Sigmoid colon (tissue), 7 donors: Measurements from ENCODE around the gene NKX6-1. TPM values are rescaled to one million over a fixed set of nuclear protein-coding genes. Genes with fewer than 3 reads are reported as not detected.
A peak's percentile ranks its signal among the peaks of the same experiment; 100 is the strongest.

ENCODE experiments used
- DNase-seq: peaks from one replicate; pipeline ENCODE4 v3.0.0-alpha.2; 2019
- H3K27ac ChIP-seq, 4 donors: fragments of 200-600 bp; sonication (generic); one replicate each; pipeline ENCODE4 v1.5.1; 2016 to 2019; ENCODE audit warnings: mild to moderate bottlenecking in 1 of 4
- H3K27me3 ChIP-seq, 3 donors: fragments of 200-600 bp; sonication (generic); one replicate each; pipeline ENCODE4 v1.5.1; 2019; ENCODE audit warnings: mild to moderate bottlenecking in 1 of 3
- H3K36me3 ChIP-seq, 4 donors: fragments of 200-600 bp; sonication (generic); one replicate each; pipeline ENCODE4 v1.5.1; 2016 to 2019
- H3K4me1 ChIP-seq, 4 donors: fragments of 200-600 bp; sonication (generic); one replicate each; pipeline ENCODE4 v1.5.1; 2017 to 2019
- H3K4me3 ChIP-seq, 4 donors: fragments of 200-600 bp; sonication (generic); one replicate each; pipeline ENCODE4 v1.5.1; 2017 to 2019; ENCODE audit warnings: mild to moderate bottlenecking in 2 of 4, moderate library complexity in 1 of 4
- H3K9me3 ChIP-seq, 4 donors: fragments of 200-600 bp in 3 of 4; sonication (generic) in 3 of 4; one replicate each; pipeline versions ENCODE4 v1.5.1 to v1.6.1; 2013 to 2019
- EP300 ChIP-seq, 4 donors: sonication (generic); formaldehyde crosslinking; IDR thresholded peaks; one replicate each; pipeline ENCODE4 v1.6.1; 2017; ENCODE audit warnings: antibody characterized with exemption in 4 of 4
- POLR2A ChIP-seq, 2 donors: fragments of 450-650 bp; IDR thresholded peaks; one replicate each; pipeline ENCODE4 v1.6.1; 2016; ENCODE audit warnings: antibody characterized with exemption in 2 of 2, mild to moderate bottlenecking in 2 of 2, moderate library complexity in 2 of 2
- POLR2AphosphoS5 ChIP-seq, 4 donors: sonication (generic); formaldehyde crosslinking; IDR thresholded peaks; one replicate each; pipeline ENCODE4 v1.6.1; 2017; ENCODE audit warnings: antibody characterized with exemption in 4 of 4
- WGBS, 2 donors: extraction: QIAGEN DNeasy Blood & Tissue Kit; methylation state at CpG; one replicate each; pipeline ENCODE4 v1.1.7; 2013; 5-methylcytosine and 5-hydroxymethylcytosine counted together
- intact Hi-C: fragments of 100-400 bp; cut with DNase I; formaldehyde crosslinking; loops from one replicate; pipeline ENCODE4 v1.15.1; 2023
- polyA plus RNA-seq, 3 donors: library from polyadenylated mRNA; stranded (reverse); fragments of 200-250 nt; gene quantifications; one replicate each; pipeline ENCODE4 v1.2.3, GENCODE V29; 2013
- total RNA-seq, 4 donors: library from RNA; depleted of rRNA; stranded (reverse); fragments of >200 nt; gene quantifications; one replicate each; pipeline ENCODE4 v1.1.0, GENCODE V29; 2016
- TF ChIP-seq, protein P1 (sequence below), 4 experiments: fragments of 450-650 bp in 3 of 4; fragments of 200-600 bp in 1 of 4; IDR thresholded peaks; one replicate each; pipeline ENCODE4 v1.5.1; 2016 to 2019; ENCODE audit warnings: antibody characterized with exemption in 4 of 4, mild to moderate bottlenecking in 3 of 4, moderate library complexity in 2 of 4
- donor health status: healthy with polysubstance abuse.
- donor health status: Bipolar disorder and iron deficiency.
- donor health status: healthy.

Gene NKX6-1
- total and polyA plus RNA-seq, 7 donors: 0.01 TPM; not detected in 6

GRCh38 chr4:84497504-84498202 is 1.4 kb downstream of the NKX6-1 start:
- intact Hi-C loops: no loop called here
- Histone ChIP-seq H3K4me1 (peaks cover 0 to 48% (median 45%) of the 10 kb centered on the region in 4 donors), H3K27me3 (peaks cover 94 to 100% (median 100%) of the 10 kb centered on the region in 3 donors), H3K36me3 (no peaks in the 10 kb centered on the region), H3K27ac (peak overlapping the region in 1 of 4 donors; percentile 96), H3K4me3 (peak overlapping the region; percentile 24 to 44 (median 36)), H3K9me3 (peaks cover 0 to 2% (median 0%) of the 10 kb centered on the region in 4 donors)
- no peak for DNase-seq
- 3 to 5% methylated on average over 73 of the region's 73 CpGs for WGBS, 2 donors
- TF ChIP-seq POLR2AphosphoS5 (IDR thresholded peaks at IDR 0.05): no peak
- TF ChIP-seq, protein P1, sequence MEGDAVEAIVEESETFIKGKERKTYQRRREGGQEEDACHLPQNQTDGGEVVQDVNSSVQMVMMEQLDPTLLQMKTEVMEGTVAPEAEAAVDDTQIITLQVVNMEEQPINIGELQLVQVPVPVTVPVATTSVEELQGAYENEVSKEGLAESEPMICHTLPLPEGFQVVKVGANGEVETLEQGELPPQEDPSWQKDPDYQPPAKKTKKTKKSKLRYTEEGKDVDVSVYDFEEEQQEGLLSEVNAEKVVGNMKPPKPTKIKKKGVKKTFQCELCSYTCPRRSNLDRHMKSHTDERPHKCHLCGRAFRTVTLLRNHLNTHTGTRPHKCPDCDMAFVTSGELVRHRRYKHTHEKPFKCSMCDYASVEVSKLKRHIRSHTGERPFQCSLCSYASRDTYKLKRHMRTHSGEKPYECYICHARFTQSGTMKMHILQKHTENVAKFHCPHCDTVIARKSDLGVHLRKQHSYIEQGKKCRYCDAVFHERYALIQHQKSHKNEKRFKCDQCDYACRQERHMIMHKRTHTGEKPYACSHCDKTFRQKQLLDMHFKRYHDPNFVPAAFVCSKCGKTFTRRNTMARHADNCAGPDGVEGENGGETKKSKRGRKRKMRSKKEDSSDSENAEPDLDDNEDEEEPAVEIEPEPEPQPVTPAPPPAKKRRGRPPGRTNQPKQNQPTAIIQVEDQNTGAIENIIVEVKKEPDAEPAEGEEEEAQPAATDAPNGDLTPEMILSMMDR (IDR thresholded peaks at IDR 0.05): no peak
- TF ChIP-seq POLR2A (IDR thresholded peaks at IDR 0.05): no peak
- TF ChIP-seq EP300 (IDR thresholded peaks at IDR 0.05): no peak

DNA sequence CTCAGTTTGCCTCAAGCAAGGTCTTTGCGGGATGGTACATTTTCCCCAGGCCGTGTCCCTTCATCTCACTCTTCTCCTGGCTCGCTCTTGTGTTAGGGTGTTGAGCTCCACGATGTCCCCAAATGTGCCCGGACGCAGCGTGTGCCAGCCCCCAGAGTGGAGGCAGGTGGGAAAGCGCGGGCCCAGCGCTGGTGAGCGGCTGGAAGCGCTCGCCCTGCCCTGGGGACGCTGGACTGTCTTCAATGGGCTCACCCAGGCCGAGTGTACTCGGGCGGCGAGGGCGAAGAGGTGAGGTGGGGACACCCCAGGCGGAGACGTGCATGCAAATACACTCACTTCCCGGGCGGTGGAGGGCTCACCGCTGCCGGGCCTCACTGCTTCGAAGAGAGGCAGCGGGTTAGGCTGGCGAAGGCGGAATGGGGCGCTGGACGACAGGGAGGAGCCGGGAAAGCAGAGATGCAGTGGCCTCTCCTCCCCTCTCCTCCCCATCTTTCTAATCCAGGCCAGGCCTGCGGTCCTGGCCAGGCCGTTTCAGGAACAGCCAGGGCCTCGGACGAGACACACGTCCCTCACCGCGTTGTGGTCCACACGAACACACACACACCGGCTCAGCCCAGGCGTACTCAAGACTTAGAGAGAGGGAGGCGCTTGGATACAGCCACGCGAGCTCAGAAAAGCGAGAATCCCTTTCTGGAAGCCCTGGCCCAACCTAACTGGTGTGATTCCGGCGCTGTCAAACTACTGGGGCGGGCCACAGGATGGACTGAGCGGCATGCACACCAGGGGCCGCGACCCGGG is 2.2 kb downstream of the NKX6-1 start:
- peak overlapping the region in 1 of 4 donors; percentile 96 for H3K27ac ChIP-seq
- TF ChIP-seq POLR2AphosphoS5 (IDR thresholded peaks at IDR 0.05): no peak
- no peak for TF ChIP-seq POLR2A (IDR thresholded peaks at IDR 0.05)
- no peak for TF ChIP-seq EP300 (IDR thresholded peaks at IDR 0.05)
- TF ChIP-seq, protein P1 (IDR thresholded peaks at IDR 0.05): no peak
- intact Hi-C loops: no loop called here
- no peak for DNase-seq
- H3K36me3 ChIP-seq: no peaks in the 10 kb centered on the region
- peak overlapping the region in 1 of 4 donors; percentile 44 for H3K4me3 ChIP-seq
- H3K27me3 ChIP-seq: peaks cover 93 to 100% (median 100%) of the 10 kb centered on the region in 3 donors
- H3K4me1 ChIP-seq: peaks cover 0 to 50% (median 46%) of the 10 kb centered on the region in 4 donors
- H3K9me3 ChIP-seq: peaks cover 0 to 2% (median 0%) of the 10 kb centered on the region in 4 donors
- 6 to 8% methylated on average over 53 of the region's 53 CpGs for WGBS, 2 donors

GRCh38 chr4:84496331-84496705 is 2.8 kb downstream of the NKX6-1 start:
- Histone ChIP-seq H3K36me3 (no peaks in the 10 kb centered on the region), H3K27me3 (peaks cover 93 to 100% (median 99%) of the 10 kb centered on the region in 3 donors), H3K4me3 (no peak overlapping the region), H3K4me1 (peaks cover 0 to 50% (median 46%) of the 10 kb centered on the region in 4 donors), H3K27ac (peak overlapping the region in 1 of 4 donors; percentile 96), H3K9me3 (peaks cover 0 to 2% (median 0%) of the 10 kb centered on the region in 4 donors)
- WGBS, 2 donors: 9 to 13% methylated on average over 24 of the region's 24 CpGs
- intact Hi-C loops: no loop called here
- TF ChIP-seq POLR2A (IDR thresholded peaks at IDR 0.05): no peak
- TF ChIP-seq POLR2AphosphoS5 (IDR thresholded peaks at IDR 0.05): no peak
- TF ChIP-seq, protein P1 (IDR thresholded peaks at IDR 0.05): no peak
- no peak for TF ChIP-seq EP300 (IDR thresholded peaks at IDR 0.05)
- no peak for DNase-seq

GRCh38 chr4:84495794-84496261 is 3.3 kb downstream of the NKX6-1 start:
- 7 to 8% methylated on average over 23 of the region's 23 CpGs for WGBS, 2 donors
- H3K4me3 ChIP-seq: no peak overlapping the region
- peak overlapping the region in 1 of 4 donors; percentile 96 for H3K27ac ChIP-seq
- intact Hi-C loops: no loop called here
- H3K4me1 ChIP-seq: peaks cover 0 to 50% (median 46%) of the 10 kb centered on the region in 4 donors
- TF ChIP-seq POLR2AphosphoS5 (IDR thresholded peaks at IDR 0.05): no peak
- no peak for TF ChIP-seq EP300 (IDR thresholded peaks at IDR 0.05)
- TF ChIP-seq POLR2A (IDR thresholded peaks at IDR 0.05): no peak
- TF ChIP-seq, protein P1 (IDR thresholded peaks at IDR 0.05): no peak
- DNase-seq: no peak
- H3K36me3 ChIP-seq: no peaks in the 10 kb centered on the region
- H3K9me3 ChIP-seq: peaks cover 0 to 2% (median 0%) of the 10 kb centered on the region in 4 donors
- H3K27me3 ChIP-seq: peaks cover 89 to 100% (median 99%) of the 10 kb centered on the region in 3 donors
